HG03139 (cell line): ENCODE results near the gene ETV6.

Experiments used
- ATAC-seq: cut with Tn5 transposase; IDR thresholded peaks from one replicate; pipeline ENCODE4 v1.9.1; 2021; ENCODE audit not compliant: unreplicated experiment

Gene ETV6

DNA sequence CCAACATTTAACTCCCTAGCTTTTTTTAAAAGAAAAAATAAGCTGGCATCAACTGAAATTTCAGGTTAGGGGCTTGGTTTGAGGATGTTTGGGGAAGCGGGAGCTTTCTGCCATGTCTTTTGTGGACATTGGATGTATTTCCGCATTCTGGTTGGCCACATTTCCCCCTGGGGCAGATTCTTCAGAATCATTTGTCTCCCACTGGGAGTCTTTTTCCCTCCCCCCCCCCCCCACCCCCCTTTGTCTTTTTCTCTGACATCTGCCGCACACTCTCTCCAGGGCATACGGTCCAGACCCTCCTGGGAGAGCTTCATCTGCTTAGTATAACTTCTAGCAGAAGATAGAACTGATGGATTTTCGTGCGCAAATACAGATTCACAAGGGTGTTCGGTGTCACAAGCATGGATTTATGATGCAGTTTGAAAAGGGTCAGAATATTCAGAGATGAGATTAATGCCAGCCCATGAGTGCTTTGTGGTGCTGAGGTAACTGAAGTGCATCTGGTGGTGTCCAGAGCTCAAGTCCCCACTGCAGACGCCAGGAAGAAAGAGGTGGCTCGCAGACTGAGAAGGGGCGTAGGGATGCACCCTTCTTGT is 40.2 kb downstream of the ETV6 start:
- ATAC-seq, result no peak

DNA sequence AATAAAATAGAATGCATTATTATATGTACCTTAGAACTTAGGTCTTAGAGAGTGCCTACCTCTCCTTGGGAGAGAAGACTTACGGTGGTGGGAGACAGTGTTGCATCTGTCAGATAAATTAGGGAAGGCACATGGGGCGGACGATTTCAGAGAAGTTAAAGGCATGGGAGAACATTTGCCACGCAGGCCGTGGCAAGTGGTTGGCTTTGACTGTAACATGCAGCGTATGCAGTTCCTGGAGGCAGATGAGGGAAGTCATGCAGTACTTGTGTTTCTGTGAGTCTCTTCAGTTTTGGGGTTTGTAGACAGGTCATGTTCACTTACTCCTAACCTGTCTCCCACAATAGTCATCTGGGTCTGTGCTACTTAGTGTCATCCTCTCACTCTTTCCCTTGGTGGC is 43.6 kb downstream of the ETV6 start:
- no peak for ATAC-seq

DNA sequence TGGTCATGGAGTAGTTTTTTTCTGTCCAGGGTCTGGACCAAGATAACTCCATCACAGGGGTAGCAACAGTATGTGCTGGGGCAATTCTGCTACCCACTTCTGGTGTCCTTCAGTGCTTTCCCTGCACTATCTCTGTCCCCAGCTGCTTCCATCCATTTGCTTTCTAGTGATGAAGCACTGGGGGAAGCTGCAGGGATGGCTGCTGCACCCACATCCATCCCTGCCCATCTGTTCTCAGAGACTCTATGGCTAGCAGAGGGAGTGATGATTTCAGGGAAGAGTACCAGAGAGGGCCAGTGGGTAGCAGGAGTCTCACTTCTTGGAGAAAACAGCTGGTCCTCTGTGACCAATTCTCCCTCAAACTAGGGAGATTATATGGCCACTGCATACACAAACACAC is 44.1 kb downstream of the ETV6 start:
- ATAC-seq, result no peak

DNA sequence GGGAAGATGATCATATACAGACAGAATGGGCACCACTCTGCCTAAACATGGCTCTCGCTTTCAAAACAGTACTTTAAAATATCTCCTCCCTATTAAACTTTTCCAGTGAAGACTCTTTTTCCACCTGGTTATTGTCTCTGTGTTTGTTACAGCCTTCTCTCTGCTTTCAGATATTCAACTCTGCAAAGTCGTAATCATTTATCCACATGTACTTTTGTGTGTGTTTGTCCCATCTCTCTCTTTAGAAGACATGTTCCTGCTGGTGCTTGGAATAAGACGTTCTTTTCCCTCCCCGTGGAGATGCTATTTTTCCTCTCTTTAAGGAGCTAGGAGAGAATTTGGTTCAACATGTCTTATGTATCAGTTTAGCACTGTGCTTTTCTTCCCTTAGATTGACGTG is 45.1 kb downstream of the ETV6 start:
- no peak for ATAC-seq

DNA sequence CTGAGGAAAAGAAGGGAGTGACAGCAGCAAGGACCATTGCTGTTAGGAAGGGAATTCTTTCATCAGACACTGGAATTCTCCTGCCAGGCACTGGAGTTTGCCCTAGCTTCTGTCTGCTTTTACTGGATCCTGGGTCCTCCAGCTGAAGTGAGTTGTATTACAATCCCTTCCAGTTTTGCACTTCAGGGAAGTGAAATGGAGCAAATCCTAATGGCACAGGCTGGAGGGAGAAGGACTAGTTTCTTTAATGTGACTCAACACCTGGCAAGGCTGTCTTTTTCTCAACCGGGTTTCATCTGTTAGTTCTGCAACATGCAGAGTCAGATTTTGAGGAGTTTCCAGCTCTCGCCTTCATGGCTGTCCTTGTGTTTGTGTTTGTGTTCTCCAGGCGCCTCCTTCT is 45.8 kb downstream of the ETV6 start:
- no peak for ATAC-seq

DNA sequence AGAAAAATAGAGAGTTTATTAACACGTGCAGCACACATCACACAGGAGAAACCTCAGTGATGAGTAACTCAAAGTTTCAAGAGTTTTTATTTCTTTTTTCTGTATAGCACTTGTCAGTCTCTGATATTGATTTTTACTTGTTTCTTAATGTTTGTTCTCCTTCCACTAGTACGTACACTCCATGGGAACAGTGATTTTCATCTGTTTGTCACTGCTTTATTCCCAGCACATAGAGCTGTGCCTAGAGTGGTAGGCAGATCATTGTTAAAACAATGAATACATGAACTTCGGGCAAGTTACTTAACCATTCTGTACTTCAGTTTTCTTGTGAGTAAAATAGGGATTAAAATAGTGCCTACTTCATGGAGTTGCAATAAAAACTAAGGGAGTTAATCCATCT is 46.6 kb downstream of the ETV6 start:
- no peak for ATAC-seq

DNA sequence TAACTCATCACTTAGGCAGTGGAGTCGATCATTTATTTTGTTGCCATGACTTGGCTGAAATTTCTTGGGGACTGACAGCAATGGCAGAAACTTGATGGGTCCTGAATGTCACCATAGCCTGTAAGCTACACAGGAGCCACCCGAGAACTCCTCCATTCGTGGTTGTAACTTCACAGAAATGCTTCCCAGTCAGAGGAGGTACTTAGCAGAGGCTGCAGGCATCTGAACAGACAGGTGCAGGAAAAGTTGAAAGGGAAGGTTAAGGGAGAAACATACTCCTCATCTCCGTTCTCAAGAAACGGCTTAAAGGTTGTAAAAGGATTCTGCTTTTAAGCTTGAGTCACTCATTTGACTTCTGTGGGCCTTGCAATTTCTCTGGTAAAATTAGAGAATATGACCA is 47.7 kb downstream of the ETV6 start:
- ATAC-seq, result no peak

DNA sequence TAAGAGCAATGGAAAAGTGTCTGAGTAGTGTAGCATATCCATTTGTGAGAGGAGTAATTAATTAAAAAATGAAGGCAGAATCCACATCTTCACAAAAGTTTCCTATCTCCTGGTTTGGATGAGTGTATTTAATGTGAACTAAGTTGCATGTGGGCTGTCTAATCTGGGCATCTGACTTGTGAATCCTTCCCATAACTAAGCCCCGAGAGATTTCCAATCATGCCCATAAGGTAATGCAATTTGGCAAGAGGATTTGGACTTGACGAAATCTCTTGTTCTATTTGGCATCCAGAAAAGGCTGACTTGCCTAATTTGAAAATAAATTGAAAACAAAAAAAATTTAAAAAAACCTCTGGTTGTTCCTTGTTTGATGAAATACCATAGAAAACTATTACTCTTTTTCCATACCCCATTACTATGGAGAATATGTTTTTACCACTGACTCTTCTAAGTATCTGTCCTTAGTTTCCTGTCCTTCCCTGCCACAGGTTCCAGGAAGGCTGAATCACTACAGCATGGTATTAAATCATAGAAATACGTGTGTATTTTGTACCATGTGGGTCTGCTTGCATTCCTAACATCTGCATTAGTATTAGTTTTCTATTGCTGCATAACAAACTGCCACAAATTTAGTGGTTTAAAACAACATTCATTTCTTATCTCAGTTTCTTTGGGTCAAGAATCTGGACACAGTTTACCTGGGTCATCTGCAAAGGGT is 48.4 kb downstream of the ETV6 start:
- ATAC-seq, result no peak

DNA sequence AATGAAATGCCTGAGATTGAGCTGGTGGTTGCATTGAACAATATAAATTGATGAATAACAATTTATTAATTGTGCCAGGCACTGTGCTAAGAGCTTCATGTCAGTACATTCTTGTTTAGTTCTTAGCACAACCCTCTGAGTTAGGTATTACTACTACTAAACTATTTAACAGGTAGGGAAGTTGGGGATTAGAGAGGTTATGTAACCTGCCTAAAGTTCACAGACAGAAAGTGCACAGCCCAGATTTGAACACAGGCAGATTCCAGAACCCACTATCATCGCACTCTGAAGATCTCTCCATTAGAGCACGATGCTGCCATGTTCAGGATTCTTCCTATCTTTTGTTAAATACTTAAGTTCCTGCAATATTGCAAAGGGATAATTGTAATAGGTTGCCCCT is 49.3 kb downstream of the ETV6 start:
- no peak for ATAC-seq

DNA sequence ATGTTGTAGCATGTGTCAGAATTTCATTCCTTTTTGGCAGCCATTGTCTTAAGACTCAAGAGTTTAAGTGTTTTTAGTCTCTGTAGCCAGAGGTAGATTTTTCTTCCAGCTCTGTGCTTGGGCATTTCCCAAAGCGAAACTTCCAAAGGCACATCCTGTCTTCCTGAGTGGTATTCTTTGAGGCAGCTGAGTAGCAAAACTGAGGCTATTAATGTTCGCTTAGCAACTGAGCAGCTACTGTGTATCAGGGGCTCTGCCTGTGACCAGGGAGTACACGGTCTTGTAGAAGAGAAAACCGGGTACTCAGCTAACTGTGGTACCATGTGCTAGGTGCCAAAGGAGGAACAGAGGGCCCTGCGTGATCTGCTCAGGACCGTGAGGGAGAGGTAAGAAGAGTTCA is 52.0 kb downstream of the ETV6 start:
- ATAC-seq, result no peak

DNA sequence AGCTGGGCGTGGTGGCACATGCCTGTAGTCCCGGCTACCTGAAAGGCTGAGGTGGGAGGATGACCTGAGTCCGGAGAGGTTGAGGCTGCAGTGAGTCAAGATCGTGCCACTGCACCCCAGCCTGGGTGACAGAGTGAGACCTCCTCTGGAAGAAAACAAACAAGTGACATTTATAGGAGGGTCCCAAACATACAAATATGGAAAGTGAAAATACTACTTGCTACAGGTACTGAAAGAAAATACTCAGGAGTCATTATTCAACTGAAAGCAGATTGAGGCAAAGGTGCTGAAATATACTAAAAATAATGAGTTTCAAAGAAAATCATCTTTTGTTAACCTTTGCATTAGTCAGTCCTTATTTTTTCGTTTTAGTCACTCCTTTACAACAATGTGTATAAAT is 53.5 kb downstream of the ETV6 start:
- ATAC-seq, result no peak

DNA sequence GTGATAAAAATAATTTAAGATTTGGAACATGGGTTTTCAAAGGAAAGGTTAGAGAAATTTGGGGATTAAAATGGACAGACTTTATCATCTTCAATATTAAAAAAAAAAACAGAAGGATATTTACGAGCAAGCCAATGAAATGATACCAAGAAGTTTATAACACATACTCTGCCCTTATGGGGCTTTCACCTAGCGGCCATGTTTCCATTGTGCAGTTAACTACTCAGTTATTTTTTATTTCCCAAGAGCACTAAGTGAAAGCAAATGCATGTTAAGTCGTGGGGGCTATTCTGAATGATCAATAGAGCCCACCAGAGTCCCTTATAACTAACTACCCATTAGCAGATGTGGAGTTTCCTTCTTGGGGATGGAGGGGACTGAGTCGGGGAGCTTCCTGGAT is 53.9 kb downstream of the ETV6 start:
- ATAC-seq, result no peak

DNA sequence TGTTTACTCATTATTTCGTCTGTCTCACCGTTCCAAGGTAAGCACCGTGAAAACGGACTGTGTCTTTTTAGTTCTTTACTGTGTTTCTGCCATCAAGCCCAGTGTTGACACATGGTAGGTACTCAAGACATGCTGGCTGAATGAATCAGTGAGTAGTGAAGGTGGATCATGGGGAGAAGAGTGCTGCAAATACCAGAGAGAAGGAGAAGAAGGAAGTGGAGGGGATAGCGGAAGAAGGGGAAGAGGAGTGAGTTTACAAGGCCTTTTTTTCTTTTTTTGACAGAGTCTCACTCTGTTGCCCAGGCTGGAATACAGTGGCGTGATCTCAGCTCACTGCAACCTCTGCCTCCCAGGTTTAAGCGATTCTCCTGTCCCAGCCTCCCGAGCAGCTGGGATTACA is 54.6 kb downstream of the ETV6 start:
- ATAC-seq, result no peak

DNA sequence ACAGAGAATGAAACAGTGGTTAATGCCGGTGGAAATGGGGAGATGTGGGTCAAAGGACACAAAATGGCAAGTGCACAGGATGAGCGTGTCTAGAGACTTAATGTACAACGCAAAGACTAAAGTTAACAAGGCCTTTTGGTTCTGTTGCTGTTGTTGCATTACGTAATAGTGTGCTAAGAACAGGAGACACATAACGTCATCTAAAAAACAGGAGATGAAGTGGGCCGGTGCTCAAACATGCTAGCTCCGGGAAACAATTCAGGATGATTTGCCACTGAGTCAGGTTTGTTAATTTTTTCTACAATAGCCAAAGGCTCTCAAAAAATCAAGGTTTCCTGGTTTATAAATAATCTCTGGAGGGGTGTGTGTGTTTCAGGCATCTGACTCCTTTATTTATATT is 55.5 kb downstream of the ETV6 start:
- ATAC-seq, result no peak

DNA sequence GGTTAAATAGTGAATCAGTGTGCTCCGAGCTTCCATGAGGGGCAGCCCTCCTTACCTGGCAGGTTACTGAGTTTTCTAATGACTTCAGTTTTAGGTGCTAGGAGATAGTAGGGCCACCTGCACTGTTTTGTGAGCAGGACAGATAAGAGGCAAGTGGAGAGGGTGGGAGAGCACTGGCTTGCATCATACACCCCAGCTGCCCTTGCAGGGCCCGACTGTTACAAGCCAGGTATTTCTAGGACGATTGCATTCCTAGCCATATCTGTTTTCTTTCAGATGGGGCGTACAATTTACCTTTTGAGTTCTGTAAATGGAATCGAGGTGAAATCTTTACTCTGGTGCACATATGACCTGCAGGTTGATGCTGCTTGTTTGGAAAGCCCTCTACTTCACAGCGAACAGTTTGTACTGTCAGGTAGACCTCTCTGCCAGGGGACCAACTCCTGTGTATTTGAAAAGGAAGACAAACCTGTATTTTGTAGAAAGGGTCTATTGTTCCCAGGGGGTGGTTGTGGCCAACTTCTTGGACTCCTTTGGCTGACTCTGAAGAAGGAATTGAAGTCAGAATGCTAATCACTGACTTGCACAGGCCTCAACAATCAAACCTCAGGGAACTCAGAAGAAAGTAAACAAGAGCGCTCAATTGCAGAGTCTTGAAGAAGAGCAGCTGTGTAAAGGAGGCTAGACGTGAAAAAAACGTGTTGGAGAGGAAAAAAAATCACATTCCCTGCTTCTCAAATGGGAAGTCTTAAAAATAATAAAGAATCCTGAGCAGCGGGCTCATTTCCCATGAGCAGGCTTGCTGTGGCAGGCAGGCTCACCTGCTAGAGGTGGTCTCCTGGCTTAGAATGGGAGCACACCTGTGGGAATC is 57.3 kb downstream of the ETV6 start:
- ATAC-seq, result no peak

DNA sequence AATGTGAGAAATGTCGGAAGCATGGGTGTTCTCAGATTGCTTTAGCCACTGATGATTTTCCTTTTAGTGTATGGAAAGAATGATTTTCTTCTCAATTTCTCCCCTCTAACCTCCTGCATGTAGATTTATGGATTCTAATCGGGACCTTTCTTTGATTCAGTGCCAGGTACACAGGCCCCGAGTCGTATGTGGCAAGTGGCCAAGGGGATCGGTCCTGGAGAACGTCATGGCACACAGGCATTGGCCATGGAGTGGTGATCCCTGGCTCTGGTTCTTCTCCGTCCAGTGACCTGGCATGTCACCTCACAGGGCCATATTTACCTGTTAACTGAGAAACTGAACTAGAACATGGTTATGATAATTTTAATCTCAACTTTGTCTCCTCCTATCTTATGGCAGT is 58.1 kb downstream of the ETV6 start:
- no peak for ATAC-seq

DNA sequence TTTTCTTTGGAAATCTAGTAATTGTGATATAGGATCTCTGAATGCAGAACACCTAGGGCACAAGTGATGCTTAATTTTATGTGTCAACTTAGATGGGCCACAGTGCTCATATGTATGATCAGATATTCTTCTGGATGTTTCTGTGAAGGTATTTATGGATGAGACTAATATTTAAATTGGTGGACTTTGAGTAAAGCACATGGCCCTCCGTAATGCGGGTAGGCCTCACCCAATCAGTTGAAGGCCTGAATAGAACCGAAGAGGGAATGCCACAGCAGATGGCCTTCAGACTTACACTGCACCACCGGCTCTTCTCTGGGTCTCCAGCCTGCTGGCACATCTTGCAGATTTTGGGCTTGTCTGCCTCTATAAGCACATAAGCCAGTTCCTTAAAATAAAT is 60.0 kb downstream of the ETV6 start:
- ATAC-seq, result no peak

DNA sequence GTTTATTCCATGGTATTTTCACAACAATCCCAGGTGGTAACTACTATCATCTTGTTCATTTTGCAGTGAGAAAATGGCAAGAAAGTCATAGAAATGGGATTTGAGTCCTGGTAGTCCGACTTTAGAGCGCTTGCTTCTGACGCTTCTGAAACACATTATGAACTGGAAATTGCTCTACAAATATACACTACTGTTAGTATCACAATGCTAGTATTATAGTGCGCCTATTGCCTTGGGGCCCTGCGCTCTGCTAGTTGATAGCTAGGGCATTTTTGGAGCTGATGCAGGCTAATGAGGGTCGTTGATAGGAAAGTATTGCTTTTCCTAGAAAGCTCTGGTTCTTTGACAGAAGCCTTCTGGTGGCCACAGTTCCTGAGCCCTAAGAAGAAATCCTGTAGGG is 61.0 kb downstream of the ETV6 start:
- no peak for ATAC-seq

DNA sequence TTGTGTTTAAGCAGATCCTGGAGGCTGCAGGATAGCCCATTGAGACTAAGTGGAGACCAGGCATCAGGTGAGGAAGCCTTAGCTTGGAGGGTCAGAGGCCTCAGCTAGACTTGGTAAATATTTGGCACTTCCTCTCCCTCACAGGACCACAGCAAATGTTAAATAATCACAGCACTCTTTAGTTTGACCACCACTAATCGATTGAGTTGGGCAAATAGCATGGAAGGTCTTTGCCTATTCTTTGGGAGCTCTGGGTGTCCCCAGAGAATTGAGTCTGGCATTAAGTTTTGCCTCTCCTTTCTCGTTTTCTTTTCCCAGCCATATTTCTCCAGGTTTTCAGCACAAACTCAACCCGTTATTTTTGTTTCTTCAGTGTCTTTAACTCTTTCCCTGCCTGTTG is 61.4 kb downstream of the ETV6 start:
- no peak for ATAC-seq

DNA sequence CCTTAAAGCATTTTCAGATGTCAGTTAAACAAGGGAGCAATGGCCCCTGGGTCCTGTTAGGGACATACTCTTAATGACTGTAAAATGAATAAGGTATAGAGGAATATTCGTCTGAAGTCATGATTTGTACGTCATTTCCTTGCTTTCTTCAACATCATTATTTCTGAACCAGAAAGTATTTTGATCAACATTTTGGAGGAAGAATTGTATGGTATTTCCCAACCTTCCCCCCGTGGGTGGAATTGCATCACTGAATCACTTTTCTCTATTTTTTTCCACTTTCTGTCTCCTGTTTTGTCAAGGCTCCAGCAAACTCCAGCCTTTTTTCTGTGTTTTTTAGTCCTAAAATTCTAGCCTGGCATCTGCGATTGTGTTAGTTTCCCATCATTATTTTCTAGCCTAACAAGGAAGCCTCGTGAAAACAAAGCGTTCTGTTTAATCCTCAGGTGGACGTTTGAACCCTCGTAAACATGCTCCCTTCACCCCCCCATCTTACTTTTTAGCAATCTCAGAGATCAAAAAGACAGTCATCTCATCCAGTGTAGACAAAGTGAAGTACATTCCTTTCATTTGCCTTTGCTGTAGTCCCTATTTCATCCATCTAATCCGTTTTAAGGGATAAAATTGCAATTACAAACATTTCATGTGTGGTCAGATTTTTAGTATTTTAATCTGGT is 62.3 kb downstream of the ETV6 start:
- no peak for ATAC-seq

DNA sequence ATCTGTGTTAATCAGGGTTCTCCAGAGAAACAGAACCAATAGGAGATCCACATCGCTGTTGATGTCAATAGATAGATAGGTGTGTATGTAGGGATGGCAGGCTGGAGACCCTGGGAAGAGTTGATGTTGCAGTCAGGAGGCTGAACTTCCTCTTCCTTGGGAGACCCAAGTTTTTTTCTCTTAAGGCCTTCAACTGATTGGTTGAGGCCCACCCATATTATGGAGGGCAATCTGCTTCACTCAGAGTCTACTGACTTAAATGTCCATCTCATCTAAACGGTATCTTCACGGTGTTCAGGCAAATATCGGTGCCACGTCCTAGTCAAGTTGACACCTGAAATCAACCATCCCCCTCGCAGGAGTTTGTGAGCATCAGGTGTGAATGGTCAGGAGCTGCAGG is 63.0 kb downstream of the ETV6 start:
- ATAC-seq, result no peak

DNA sequence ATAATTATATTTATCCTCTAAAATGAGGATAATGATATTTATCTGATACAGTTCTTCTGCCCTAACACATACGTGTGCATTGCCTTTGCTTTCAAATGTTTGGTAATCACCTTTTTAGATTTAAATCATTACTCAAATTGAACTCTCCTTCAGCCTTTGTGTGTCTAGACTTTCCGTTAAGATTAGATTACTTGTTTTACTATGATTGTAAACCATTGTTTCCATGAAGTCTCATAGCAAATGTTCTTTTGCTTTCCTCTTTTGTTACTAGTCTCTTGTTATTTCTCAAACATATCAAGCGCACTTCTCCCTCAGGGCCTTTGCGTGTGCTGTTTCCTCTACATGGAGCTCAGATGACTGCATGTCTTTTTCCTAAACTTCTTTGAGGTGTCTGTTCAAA is 63.7 kb downstream of the ETV6 start:
- ATAC-seq, result no peak
